ENCODE results near the gene WFS1.

Gene WFS1

GRCh38 chr4:6337331-6337935, 67.8 kb downstream of the WFS1 start:
- no peaks in the 10 kb centered on the region for H3K36me3 ChIP-seq (ENCODE audit: control insufficient read depth, insufficient read depth, low read length)
- H3K4me3 ChIP-seq (ENCODE audit: low read length): no peak overlapping the region
- H3K9me3 ChIP-seq (ENCODE audit: control insufficient read depth, low read length): no peaks in the 10 kb centered on the region
- no peak overlapping the region for H3K9ac ChIP-seq (ENCODE audit: low read length)
- H3K27me3 ChIP-seq (ENCODE audit: control insufficient read depth, insufficient read depth, low read length): peaks cover 21% of the 10 kb centered on the region
- peaks cover 18% of the 10 kb centered on the region for H3K4me1 ChIP-seq (ENCODE audit: control insufficient read depth, insufficient read depth, low read length)

GRCh38 chr4:6338175-6338950, 68.7 kb downstream of the WFS1 start:
- H3K36me3 ChIP-seq (ENCODE audit: control insufficient read depth, insufficient read depth, low read length): no peaks in the 10 kb centered on the region
- no peak overlapping the region for H3K4me3 ChIP-seq (ENCODE audit: low read length)
- no peaks in the 10 kb centered on the region for H3K9me3 ChIP-seq (ENCODE audit: control insufficient read depth, low read length)
- no peak overlapping the region for H3K9ac ChIP-seq (ENCODE audit: low read length)
- H3K27me3 ChIP-seq (ENCODE audit: control insufficient read depth, insufficient read depth, low read length): peaks cover 18% of the 10 kb centered on the region
- H3K4me1 ChIP-seq (ENCODE audit: control insufficient read depth, insufficient read depth, low read length): peaks cover 18% of the 10 kb centered on the region

- Histone ChIP-seq H3K9ac (ENCODE audit: low read length) (no peak overlapping the region), H3K4me1 (ENCODE audit: control insufficient read depth, insufficient read depth, low read length) (peaks cover 18% of the 10 kb centered on the region), H3K36me3 (ENCODE audit: control insufficient read depth, insufficient read depth, low read length) (no peaks in the 10 kb centered on the region), H3K27me3 (ENCODE audit: control insufficient read depth, insufficient read depth, low read length) (peaks cover 18% of the 10 kb centered on the region), H3K4me3 (ENCODE audit: low read length) (no peak overlapping the region), H3K9me3 (ENCODE audit: control insufficient read depth, low read length) (no peaks in the 10 kb centered on the region)
Measured at GRCh38 chr4:6338951-6339817, 69.5 kb downstream of the WFS1 start.

- H3K4me1 ChIP-seq (ENCODE audit: control insufficient read depth, insufficient read depth, low read length): peaks cover 18% of the 10 kb centered on the region
- H3K9ac ChIP-seq (ENCODE audit: low read length): no peak overlapping the region
- no peak overlapping the region for H3K4me3 ChIP-seq (ENCODE audit: low read length)
- peaks cover 18% of the 10 kb centered on the region for H3K27me3 ChIP-seq (ENCODE audit: control insufficient read depth, insufficient read depth, low read length)
- no peaks in the 10 kb centered on the region for H3K9me3 ChIP-seq (ENCODE audit: control insufficient read depth, low read length)
- no peaks in the 10 kb centered on the region for H3K36me3 ChIP-seq (ENCODE audit: control insufficient read depth, insufficient read depth, low read length)
Measured at GRCh38 chr4:6339818-6340445, 70.3 kb downstream of the WFS1 start.

- no peaks in the 10 kb centered on the region for H3K36me3 ChIP-seq (ENCODE audit: control insufficient read depth, insufficient read depth, low read length)
- H3K9me3 ChIP-seq (ENCODE audit: control insufficient read depth, low read length): no peaks in the 10 kb centered on the region
- H3K9ac ChIP-seq (ENCODE audit: low read length): no peak overlapping the region
- peaks cover 18% of the 10 kb centered on the region for H3K27me3 ChIP-seq (ENCODE audit: control insufficient read depth, insufficient read depth, low read length)
- no peak overlapping the region for H3K4me3 ChIP-seq (ENCODE audit: low read length)
- H3K4me1 ChIP-seq (ENCODE audit: control insufficient read depth, insufficient read depth, low read length): peaks cover 18% of the 10 kb centered on the region
Measured at GRCh38 chr4:6340446-6341015, 70.9 kb downstream of the WFS1 start.

GRCh38 chr4:6341696-6342095, 72.0 kb downstream of the WFS1 start:
- H3K4me3 ChIP-seq (ENCODE audit: low read length): no peak overlapping the region
- no peaks in the 10 kb centered on the region for H3K36me3 ChIP-seq (ENCODE audit: control insufficient read depth, insufficient read depth, low read length)
- no peak overlapping the region for H3K9ac ChIP-seq (ENCODE audit: low read length)
- peaks cover 18% of the 10 kb centered on the region for H3K4me1 ChIP-seq (ENCODE audit: control insufficient read depth, insufficient read depth, low read length)
- H3K9me3 ChIP-seq (ENCODE audit: control insufficient read depth, low read length): no peaks in the 10 kb centered on the region
- peaks cover 20% of the 10 kb centered on the region for H3K27me3 ChIP-seq (ENCODE audit: control insufficient read depth, insufficient read depth, low read length)

GRCh38 chr4:6342530-6343293, 73.1 kb downstream of the WFS1 start:
- H3K4me3 ChIP-seq (ENCODE audit: low read length): no peak overlapping the region
- H3K4me1 ChIP-seq (ENCODE audit: control insufficient read depth, insufficient read depth, low read length): peaks cover 12% of the 10 kb centered on the region
- peaks cover 19% of the 10 kb centered on the region for H3K27me3 ChIP-seq (ENCODE audit: control insufficient read depth, insufficient read depth, low read length)
- H3K36me3 ChIP-seq (ENCODE audit: control insufficient read depth, insufficient read depth, low read length): no peaks in the 10 kb centered on the region
- no peak overlapping the region for H3K9ac ChIP-seq (ENCODE audit: low read length)
- H3K9me3 ChIP-seq (ENCODE audit: control insufficient read depth, low read length): no peaks in the 10 kb centered on the region

GRCh38 chr4:6343939-6344408, 74.3 kb downstream of the WFS1 start:
- Histone ChIP-seq H3K27me3 (ENCODE audit: control insufficient read depth, insufficient read depth, low read length) (peaks cover 7% of the 10 kb centered on the region), H3K9me3 (ENCODE audit: control insufficient read depth, low read length) (no peaks in the 10 kb centered on the region), H3K36me3 (ENCODE audit: control insufficient read depth, insufficient read depth, low read length) (no peaks in the 10 kb centered on the region), H3K4me3 (ENCODE audit: low read length) (no peak overlapping the region), H3K9ac (ENCODE audit: low read length) (no peak overlapping the region), H3K4me1 (ENCODE audit: control insufficient read depth, insufficient read depth, low read length) (no peaks in the 10 kb centered on the region)

GRCh38 chr4:6345096-6345830, 75.6 kb downstream of the WFS1 start:
- H3K4me1 ChIP-seq (ENCODE audit: control insufficient read depth, insufficient read depth, low read length): no peaks in the 10 kb centered on the region
- H3K36me3 ChIP-seq (ENCODE audit: control insufficient read depth, insufficient read depth, low read length): no peaks in the 10 kb centered on the region
- no peak overlapping the region for H3K4me3 ChIP-seq (ENCODE audit: low read length)
- H3K9ac ChIP-seq (ENCODE audit: low read length): no peak overlapping the region
- H3K9me3 ChIP-seq (ENCODE audit: control insufficient read depth, low read length): no peaks in the 10 kb centered on the region
- peaks cover 6% of the 10 kb centered on the region for H3K27me3 ChIP-seq (ENCODE audit: control insufficient read depth, insufficient read depth, low read length)

- Histone ChIP-seq H3K9me3 (ENCODE audit: control insufficient read depth, low read length) (no peaks in the 10 kb centered on the region), H3K9ac (ENCODE audit: low read length) (no peak overlapping the region), H3K36me3 (ENCODE audit: control insufficient read depth, insufficient read depth, low read length) (no peaks in the 10 kb centered on the region), H3K4me3 (ENCODE audit: low read length) (no peak overlapping the region), H3K4me1 (ENCODE audit: control insufficient read depth, insufficient read depth, low read length) (no peaks in the 10 kb centered on the region), H3K27me3 (ENCODE audit: control insufficient read depth, insufficient read depth, low read length) (peaks cover 6% of the 10 kb centered on the region)
Measured at GRCh38 chr4:6345866-6346265, 76.2 kb downstream of the WFS1 start.
